Fibroblast of skin of left biceps (primary cell): ENCODE measurements around the gene STXBP2.

ENCODE experiments used
- DNase-seq, 2 experiments: peaks; one replicate each; pipeline ENCODE4 v3.0.0-alpha.2; 2013; ENCODE audit warnings: low read depth in 2 of 2

The STXBP2 gene

DNA sequence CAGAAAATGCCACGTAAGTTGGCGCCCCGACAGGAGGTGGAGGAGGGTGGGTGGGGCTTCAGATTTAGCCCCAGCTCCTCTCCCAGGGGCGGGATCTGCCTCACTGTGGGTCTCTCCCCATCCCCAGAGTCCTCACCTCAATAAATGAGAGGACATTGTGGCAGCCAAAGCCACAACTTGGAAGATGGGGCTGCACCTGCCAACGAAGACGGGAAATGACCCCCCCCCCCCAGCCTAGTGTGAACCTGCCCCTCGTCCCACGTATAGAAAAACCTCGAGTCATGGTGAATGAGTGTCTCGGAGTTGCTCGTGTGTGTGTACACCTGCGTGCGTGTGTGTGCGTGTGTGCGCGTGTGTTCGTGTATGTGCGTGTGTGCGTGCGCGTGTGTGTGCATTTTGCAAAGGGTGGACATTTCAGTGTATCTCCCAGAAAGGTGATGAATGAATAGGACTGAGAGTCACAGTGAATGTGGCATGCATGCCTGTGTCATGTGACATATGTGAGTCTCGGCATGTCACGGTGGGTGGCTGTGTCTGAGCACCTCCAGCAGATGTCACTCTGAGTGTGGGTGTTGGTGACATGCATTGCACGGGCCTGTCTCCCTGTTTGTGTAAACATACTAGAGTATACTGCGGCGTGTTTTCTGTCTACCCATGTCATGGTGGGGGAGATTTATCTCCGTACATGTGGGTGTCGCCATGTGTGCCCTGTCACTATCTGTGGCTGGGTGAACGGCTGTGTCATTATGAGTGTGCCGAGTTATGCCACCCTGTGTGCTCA is 42.3 kb downstream of the STXBP2 start:
- no peak for DNase-seq

DNA sequence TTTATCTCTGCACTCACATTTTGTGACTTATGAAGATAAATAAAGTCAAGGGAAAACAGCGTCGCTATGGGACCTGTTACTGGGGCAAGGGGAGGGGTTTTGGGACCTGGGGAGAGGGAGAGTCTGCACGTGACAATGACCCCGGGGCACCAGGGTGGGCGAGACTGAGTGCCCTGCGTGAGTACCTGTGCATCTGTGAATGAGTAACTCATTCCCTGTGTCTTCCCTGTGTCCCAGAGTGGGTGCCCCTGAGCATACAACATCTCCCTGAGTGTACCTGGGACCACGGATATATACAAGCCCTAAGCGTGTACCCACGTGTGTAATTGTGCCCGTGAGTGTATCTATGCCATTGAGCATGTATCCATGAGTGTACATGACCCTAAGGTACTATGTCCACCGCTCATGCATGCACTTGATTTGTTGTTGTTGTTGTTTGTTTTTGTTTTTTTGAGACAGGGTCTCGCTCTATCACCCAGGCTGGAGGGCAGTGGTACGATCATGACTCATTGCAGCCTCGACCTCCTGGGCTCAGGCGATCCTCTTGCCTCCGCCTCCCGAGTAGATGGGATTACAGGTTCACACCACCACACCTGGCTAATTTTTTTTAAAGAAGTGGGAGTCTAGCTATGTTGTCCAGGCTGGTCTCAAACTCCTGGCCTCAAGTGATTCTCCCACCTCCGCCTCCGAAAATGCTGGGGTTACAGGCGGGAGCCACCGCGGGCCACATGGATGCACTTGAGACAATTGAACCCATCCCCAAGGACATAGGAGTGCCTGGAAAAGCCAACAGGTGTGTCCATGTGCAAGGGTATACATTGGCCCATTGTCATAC is 43.1 kb downstream of the STXBP2 start:
- no peak for DNase-seq

DNA sequence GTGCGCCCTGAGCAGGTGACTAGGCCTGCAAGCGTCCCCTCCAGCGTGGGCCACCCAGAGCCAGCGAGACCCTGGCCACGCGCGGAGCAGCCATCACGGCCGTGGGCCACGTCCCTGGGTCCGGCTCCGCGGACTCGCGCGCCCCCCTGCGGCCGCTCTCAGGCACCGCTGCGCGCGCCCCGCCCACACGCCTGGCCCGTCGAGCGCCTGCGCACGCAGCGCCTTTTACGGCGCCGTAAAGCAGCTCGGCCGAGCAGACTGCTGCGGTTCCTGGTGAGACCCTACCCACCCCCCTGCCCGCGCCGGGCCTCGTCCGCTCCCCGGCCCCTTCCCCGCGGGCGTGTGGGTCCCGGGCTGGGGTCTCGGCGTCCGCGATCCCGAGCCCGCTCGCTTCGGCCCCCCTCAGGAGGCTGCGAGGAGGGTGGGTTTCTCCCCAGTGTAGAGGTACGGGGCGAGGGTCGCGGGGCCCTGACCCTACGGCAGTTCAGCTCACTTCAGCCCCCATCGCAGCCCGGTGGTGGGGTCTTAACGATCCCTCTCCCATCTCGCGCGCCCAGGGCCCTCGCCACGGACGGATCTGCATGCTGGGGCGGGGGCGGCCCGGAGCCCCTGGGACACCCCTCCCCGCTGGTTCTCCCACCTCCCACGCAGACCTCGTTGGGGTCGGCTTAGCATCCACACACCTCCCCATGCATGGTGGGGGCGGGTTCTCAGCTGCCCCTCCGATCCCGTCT is 43.9 kb downstream of the STXBP2 start, which contains the start of gene TRAPPC5:
TSS of gene TRAPPC5 (plus strand) at position 228 of the 734 bp plus-strand sequence. CDS start 1,421 bp downstream, outside the sequence.
- DNase-seq = peak; percentile 47 to 48

GRCh38 chr19:7681340-7682174 is 44.6 kb downstream of the STXBP2 start:
- DNase-seq = peak; percentile 35 to 42

GRCh38 chr19:7682175-7682855 is 45.4 kb downstream of the STXBP2 start:
- DNase-seq = no peak

DNA sequence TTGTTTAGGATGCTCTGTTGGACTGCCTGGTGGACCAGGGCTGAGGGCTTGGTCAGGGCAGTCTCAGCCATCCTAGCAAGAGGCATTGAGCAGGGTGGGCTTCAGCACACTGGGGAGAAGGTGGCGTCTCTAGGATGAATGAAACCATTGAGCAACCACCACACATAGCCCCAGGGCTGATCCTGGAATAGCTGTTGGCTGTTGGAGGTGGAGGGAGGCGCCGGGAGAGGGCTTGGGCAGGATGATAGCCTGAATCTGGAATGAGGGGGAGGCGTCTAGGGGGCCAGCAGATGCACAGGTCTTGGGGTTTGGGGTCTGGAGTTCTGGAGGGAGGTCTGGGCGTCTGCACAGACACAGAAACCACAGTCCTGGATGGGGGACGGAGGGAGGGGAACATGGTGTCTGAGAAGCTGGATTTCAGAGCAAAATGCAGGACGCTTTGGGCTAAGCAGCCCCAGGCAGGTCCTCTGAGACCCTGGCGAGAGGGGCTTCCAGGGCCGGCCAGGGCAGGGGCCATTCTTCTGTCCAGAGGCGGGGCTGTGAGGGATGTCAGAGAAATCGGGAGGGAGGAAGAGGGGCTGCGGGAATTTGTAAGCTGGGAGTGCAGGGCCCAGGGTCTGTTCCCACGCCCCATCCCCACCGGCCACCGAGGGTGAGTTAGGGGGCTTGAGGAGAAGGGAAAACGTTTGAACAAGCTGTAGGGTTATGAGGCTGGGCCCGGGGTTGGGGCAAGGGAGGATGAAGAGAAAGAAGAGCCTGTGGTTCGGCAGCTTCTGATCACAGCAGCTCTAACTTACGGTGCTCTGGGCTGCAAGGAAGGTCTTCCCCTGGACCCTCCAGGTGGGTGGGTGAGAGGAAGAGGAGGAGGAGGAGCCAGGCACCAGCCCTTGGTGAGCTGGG is 48.9 kb downstream of the STXBP2 start:
- DNase-seq = no peak

GRCh38 chr19:7687177-7687576 is 50.3 kb downstream of the STXBP2 start:
- no peak for DNase-seq

DNA sequence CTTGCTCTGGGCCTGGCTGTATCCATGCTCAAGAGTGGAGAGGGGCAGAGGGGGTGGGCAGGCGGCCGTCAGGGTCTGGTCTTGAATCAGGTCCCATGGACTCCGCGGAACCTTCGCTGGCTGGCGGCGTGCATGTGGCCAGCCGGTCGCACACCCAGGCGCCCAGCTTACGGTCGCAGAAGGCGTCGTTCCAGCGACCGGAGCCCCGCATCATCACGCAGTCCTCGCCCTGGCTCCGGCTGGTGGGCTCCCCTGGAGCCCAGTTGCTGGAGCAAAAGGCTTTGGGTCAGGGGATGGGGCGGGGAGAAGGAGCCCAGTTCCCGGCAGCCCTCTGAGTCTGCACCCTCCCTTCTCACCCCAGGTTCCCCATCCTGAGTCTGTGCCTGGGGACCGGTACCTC is 52.3 kb downstream of the STXBP2 start:
- no peak for DNase-seq

- DNase-seq = no peak
These were observed 53.9 kb downstream of the STXBP2 start for GRCh38 chr19:7690779-7691258.

DNA sequence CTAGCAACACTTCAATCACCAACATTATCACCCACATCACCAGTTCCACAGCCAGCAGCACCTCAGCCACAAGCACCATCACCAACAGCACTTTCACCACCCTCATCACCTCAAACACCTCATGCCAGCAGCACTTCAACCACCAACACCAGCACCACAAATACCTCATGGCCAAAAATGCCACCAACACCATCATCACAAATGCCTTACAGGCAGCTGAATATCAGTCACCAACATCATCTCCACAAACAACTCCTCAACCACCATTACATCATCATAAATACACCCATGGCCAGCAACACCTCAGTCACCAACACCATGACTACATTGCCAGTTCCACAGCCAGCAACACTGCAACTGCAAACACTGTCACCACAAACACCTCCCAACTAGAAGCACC is 54.6 kb downstream of the STXBP2 start:
- no peak for DNase-seq

GRCh38 chr19:7692417-7693088 is 55.6 kb downstream of the STXBP2 start:
- DNase-seq = no peak

DNA sequence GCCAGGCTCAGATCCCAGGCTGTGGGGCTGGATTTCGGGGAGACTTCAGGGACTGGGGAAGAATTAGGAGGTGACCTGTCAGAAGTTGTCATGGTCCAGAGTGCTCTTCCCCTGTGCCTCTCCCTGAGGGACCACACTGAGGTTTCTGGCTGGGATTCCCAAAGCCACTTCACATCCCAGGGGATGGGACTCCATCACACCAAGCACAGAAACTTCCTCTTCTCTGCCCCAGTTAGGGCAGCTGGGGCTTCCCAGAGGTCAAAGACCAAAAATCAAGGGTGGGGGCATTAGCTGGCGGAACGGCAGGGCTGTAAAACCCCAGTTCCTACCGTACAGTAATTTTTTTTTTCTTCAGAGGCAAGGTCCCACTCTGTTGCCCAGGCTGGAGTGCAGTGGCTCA is 57.6 kb downstream of the STXBP2 start:
- DNase-seq = no peak
